GM19238 (cell line): Measurements from ENCODE around the gene GON4L.
"Not testable (repeated sequence)": the region's sequence is repeated elsewhere in the genome, so short reads cannot be mapped to it uniquely, and the experiment has no call there.

Source experiments
- DNase-seq: peaks from one replicate; pipeline ENCODE4 v3.0.0; 2011; ENCODE audit warnings: low spot score; ENCODE audit not compliant: insufficient read length

Gene GON4L

GRCh38 chr1:155747586-155747985, 109.4 kb downstream of the GON4L start:
- DNase-seq: not testable (repeated sequence)

- peak; percentile 52 for DNase-seq
Measured at GRCh38 chr1:155745284-155746228, 111.5 kb downstream of the GON4L start.

- no peak for DNase-seq
Measured at GRCh38 chr1:155744711-155745283, 112.2 kb downstream of the GON4L start.

GRCh38 chr1:155741908-155742307, 115.1 kb downstream of the GON4L start:
- no peak for DNase-seq

GRCh38 chr1:155740995-155741394, 116.0 kb downstream of the GON4L start:
- no peak for DNase-seq

GRCh38 chr1:155729031-155729898, 127.7 kb downstream of the GON4L start:
- peak; percentile 13 for DNase-seq

- DNase-seq: no peak
Measured at GRCh38 chr1:155725142-155725541, 131.9 kb downstream of the GON4L start.

GRCh38 chr1:155719703-155720102, 137.3 kb downstream of the GON4L start:
- DNase-seq: no peak

GRCh38 chr1:155718524-155719115, 138.4 kb downstream of the GON4L start:
- DNase-seq: not testable (repeated sequence)

GRCh38 chr1:155717041-155717440, 140.0 kb downstream of the GON4L start:
- DNase-seq: peak; percentile 35

GRCh38 chr1:155715777-155716176, 141.2 kb downstream of the GON4L start:
- DNase-seq: no peak

- DNase-seq: not testable (repeated sequence)
Measured at GRCh38 chr1:155715056-155715455, 142.0 kb downstream of the GON4L start.

GRCh38 chr1:155713075-155713474, 143.9 kb downstream of the GON4L start:
- DNase-seq: no peak

- DNase-seq: not testable (repeated sequence)
Measured at GRCh38 chr1:155712636-155713035, 144.4 kb downstream of the GON4L start.

- DNase-seq: not testable (repeated sequence)
Measured at GRCh38 chr1:155711457-155711856, 145.6 kb downstream of the GON4L start.

GRCh38 chr1:155709391-155709790, 147.6 kb downstream of the GON4L start:
- no peak for DNase-seq

- no peak for DNase-seq
Measured at GRCh38 chr1:155706139-155706538, 150.9 kb downstream of the GON4L start.

- not testable (repeated sequence) for DNase-seq
Measured at GRCh38 chr1:155704414-155704813, 152.6 kb downstream of the GON4L start.

GRCh38 chr1:155703216-155703615, 153.8 kb downstream of the GON4L start:
- no peak for DNase-seq

- not testable (repeated sequence) for DNase-seq
Measured at GRCh38 chr1:155701675-155702074, 155.3 kb downstream of the GON4L start.
